PC-3 (cell line): ENCODE results near the gene RARA. TPM values are rescaled to one million over a fixed set of nuclear protein-coding genes. Genes with fewer than 3 reads are reported as not detected.

ENCODE experiments used
- ATAC-seq: fragments of 200-7000 bp; cut with Tn5 transposase; 2 replicates; pipeline ENCODE4 v1.9.1; 2020; ENCODE audit warnings: mild to moderate bottlenecking, moderate library complexity
- BruUV-seq: library from RNA; stranded (reverse); fragments of 400-500 nt; replicated peaks from 2 replicates; lab custom pipeline; 2021; lab: Mats Ljungman, UMichigan
- CTCF ChIA-PET: fragments of 300-600 bp; sonication (Branson Sonifier 250); formaldehyde crosslinking; loops from one replicate; lab custom pipeline; 2022; ENCODE audit warnings: antibody characterized with exemption; lab: Charles Lee
- POLR2A ChIA-PET: fragments of 300-600 bp; sonication (Branson Sonifier 250); formaldehyde crosslinking; loops from one replicate; lab custom pipeline; 2022; ENCODE audit warnings: antibody characterized with exemption; ENCODE audit not compliant: unreplicated experiment; lab: Charles Lee
- DNase-seq: peaks from one replicate; pipeline ENCODE4 v3.0.0-alpha.2; 2015
- H2AFZ ChIP-seq: fragments of 300-600 bp; sonication (generic); 2 replicates; pipeline ENCODE4 v1.6.0; 2016; ENCODE audit warnings: antibody characterized with exemption, low read length
- H3F3A ChIP-seq: fragments of 300-600 bp; sonication (generic); one replicate; pipeline ENCODE4 v1.6.0; 2017; ENCODE audit warnings: antibody characterized with exemption, low read length, control low read depth, mild to moderate bottlenecking; ENCODE audit not compliant: unreplicated experiment
- H3K27ac ChIP-seq: fragments of 300-600 bp; sonication (generic); 2 replicates; pipeline ENCODE4 v1.5.1; 2016; ENCODE audit warnings: mild to moderate bottlenecking, low read length
- H3K27me3 ChIP-seq: fragments of 300-600 bp; sonication (generic); 2 replicates; pipeline ENCODE4 v1.6.1; 2016; ENCODE audit warnings: low read length, mixed read lengths
- H3K36me3 ChIP-seq: fragments of 300-600 bp; sonication (generic); 2 replicates; pipeline ENCODE4 v1.6.1; 2016; ENCODE audit warnings: low read depth, mixed run types, low read length, mixed read lengths
- H3K4me1 ChIP-seq: fragments of 300-600 bp; sonication (generic); 2 replicates; pipeline ENCODE4 v1.5.1; 2016; ENCODE audit warnings: low read length; ENCODE audit not compliant: insufficient read depth
- H3K4me2 ChIP-seq: fragments of 300-600 bp; sonication (generic); 2 replicates; pipeline ENCODE4 v1.6.0; 2016; ENCODE audit warnings: low read length
- H3K4me3 ChIP-seq: fragments of 300-600 bp; sonication (generic); 2 replicates; pipeline ENCODE4 v1.5.1; 2016; ENCODE audit warnings: mild to moderate bottlenecking, low read length, mixed read lengths
- H3K79me2 ChIP-seq: fragments of 300-600 bp; sonication (generic); 2 replicates; pipeline ENCODE4 v1.6.1; 2017; ENCODE audit warnings: low read length, mixed read lengths
- H3K9ac ChIP-seq: fragments of 300-600 bp; sonication (generic); 2 replicates; pipeline ENCODE4 v1.6.0; 2016; ENCODE audit warnings: mild to moderate bottlenecking, low read length
- H3K9me2 ChIP-seq: fragments of 300-600 bp; sonication (generic); replicated peaks from 2 replicates; pipeline ENCODE4 v1.6.1; 2016; ENCODE audit warnings: mixed run types, low read length, mixed read lengths
- H3K9me3 ChIP-seq: fragments of 300-600 bp; sonication (generic); 2 replicates; pipeline ENCODE4 v1.6.1; 2016; ENCODE audit warnings: low read length, mixed read lengths
- H4K20me1 ChIP-seq: fragments of 300-600 bp; sonication (generic); 2 replicates; pipeline ENCODE4 v1.6.1; 2016; ENCODE audit warnings: low read length, mixed read lengths
- CTCF ChIP-seq: fragments of 300-600 bp; sonication (generic); conservative IDR thresholded peaks from 2 replicates; pipeline ENCODE4 v1.5.1; 2017; ENCODE audit warnings: antibody characterized with exemption, low read depth, mild to moderate bottlenecking, low read length
- EZH2 ChIP-seq: fragments of 300-600 bp; sonication (generic); IDR thresholded peaks from one replicate; pipeline ENCODE4 v1.6.1; 2017; ENCODE audit warnings: antibody characterized with exemption, mild to moderate bottlenecking, low read length; ENCODE audit not compliant: unreplicated experiment
- EZH2phosphoT487 ChIP-seq: fragments of 300-600 bp; sonication (generic); IDR thresholded peaks from 2 replicates; pipeline ENCODE4 v1.6.1; 2018; ENCODE audit warnings: mild to moderate bottlenecking, antibody characterized with exemption, low read length, borderline replicate concordance
- intact Hi-C: fragments of 100-400 bp; cut with micrococcal nuclease; formaldehyde crosslinking; loops from 2 replicates; pipeline ENCODE4 v1.9.0; 2023
- total RNA-seq: library from RNA; depleted of rRNA; stranded (reverse); fragments of >200 nt; gene quantifications from 2 replicates; pipeline ENCODE4 v1.2.3, GENCODE V29; 2014

RARA gene
- total RNA-seq, 1 experiment from 2014 or later = 19.6 TPM

GRCh38 chr17:40325156-40326013 lies 16.4 kb downstream of the RARA start:
- Histone ChIP-seq H3K9ac (no peak overlapping the region), H3K9me2 (no peaks in the 10 kb centered on the region), H4K20me1 (peaks cover 1% of the 10 kb centered on the region; the same call in 1 of the 2 replicates), H2AFZ (no peak overlapping the region), H3F3A (no peaks in the 10 kb centered on the region), H3K4me2 (no peak overlapping the region), H3K4me1 (peaks cover 35% of the 10 kb centered on the region), H3K79me2 (peaks cover 93% of the 10 kb centered on the region), H3K4me3 (no peak overlapping the region), H3K9me3 (no peaks in the 10 kb centered on the region), H3K27me3 (no peaks in the 10 kb centered on the region), H3K36me3 (no peaks in the 10 kb centered on the region), H3K27ac (no peak overlapping the region)
- intact Hi-C loops = no loop called here
- ATAC-seq (no peak), DNase-seq (no peak)
- ChIA-PET POLR2A (interaction anchor here (0.6 kb wide), 1 partner anchor 1202 kb away, joined by 4 read pairs; the partner anchor contains the start of gene KRT19), CTCF (no interaction called here)
- TF ChIP-seq EZH2phosphoT487 = no peak
- no peak for TF ChIP-seq EZH2
- no peak for TF ChIP-seq CTCF
- no TSS peak for BruUV-seq

GRCh38 chr17:40326014-40326831 lies 17.2 kb downstream of the RARA start:
- BruUV-seq = no TSS peak
- Histone ChIP-seq H3K9ac (no peak overlapping the region), H3K4me1 (peaks cover 28% of the 10 kb centered on the region), H3F3A (no peaks in the 10 kb centered on the region), H2AFZ (no peak overlapping the region), H3K79me2 (peaks cover 90% of the 10 kb centered on the region), H3K9me2 (no peaks in the 10 kb centered on the region), H3K9me3 (no peaks in the 10 kb centered on the region), H3K4me2 (no peak overlapping the region), H3K4me3 (no peak overlapping the region), H4K20me1 (no peaks in the 10 kb centered on the region; the same call in 1 of the 2 replicates), H3K27me3 (no peaks in the 10 kb centered on the region), H3K36me3 (no peaks in the 10 kb centered on the region), H3K27ac (no peak overlapping the region)
- intact Hi-C loops = no loop called here
- POLR2A ChIA-PET = no interaction called here
- CTCF ChIA-PET = no interaction called here
- DNase-seq (no peak), ATAC-seq (no peak)
- TF ChIP-seq CTCF (no peak), EZH2 (no peak), EZH2phosphoT487 (no peak)
